GM13976 (cell line): ENCODE measurements around the gene AKAP12.

Source experiments
- DNase-seq: peaks from one replicate; pipeline ENCODE4 v3.0.0; 2012; ENCODE audit warnings: low spot score
- in situ Hi-C: fragments of 300-500 bp; cut with MboI; formaldehyde crosslinking; loops from one replicate; pipeline ENCODE4 v1.12.0; 2022; ENCODE audit warnings: low sequenced_read_pairs, mixed read lengths, inconsistent platforms; ENCODE audit not compliant: unreplicated experiment
- TF ChIP-seq, protein P1 (sequence below): IDR thresholded peaks from 2 replicates; pipeline ENCODE4 v1.5.1; 2012; ENCODE audit warnings: borderline replicate concordance, mild to moderate bottlenecking; ENCODE audit not compliant: insufficient read depth; ENCODE audit errors: extremely low read depth, missing control alignments, control extremely low read depth

Gene AKAP12

DNA sequence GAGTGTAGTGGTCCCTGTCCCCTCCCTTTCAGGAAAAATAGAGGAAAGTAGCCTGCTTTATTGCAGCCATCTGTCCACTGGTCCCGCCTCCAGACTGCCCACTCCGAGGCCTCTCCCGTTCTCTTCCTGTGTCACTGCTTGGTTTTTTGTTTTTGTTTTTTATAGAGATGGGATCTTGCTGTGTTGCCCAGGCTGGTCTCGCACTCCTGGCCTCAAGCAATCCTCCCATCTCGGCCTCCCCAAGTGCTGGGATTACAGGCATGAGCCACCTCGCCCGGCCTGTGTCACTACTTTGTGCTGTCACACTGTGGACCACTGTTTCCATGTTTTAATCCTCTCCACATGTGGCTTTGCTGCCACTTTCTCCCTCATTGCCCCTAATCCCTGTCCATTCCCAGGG is 80.4 kb downstream of the AKAP12 start:
- DNase-seq: no peak
- in situ Hi-C loops: no loop called here
- TF ChIP-seq, protein P1, sequence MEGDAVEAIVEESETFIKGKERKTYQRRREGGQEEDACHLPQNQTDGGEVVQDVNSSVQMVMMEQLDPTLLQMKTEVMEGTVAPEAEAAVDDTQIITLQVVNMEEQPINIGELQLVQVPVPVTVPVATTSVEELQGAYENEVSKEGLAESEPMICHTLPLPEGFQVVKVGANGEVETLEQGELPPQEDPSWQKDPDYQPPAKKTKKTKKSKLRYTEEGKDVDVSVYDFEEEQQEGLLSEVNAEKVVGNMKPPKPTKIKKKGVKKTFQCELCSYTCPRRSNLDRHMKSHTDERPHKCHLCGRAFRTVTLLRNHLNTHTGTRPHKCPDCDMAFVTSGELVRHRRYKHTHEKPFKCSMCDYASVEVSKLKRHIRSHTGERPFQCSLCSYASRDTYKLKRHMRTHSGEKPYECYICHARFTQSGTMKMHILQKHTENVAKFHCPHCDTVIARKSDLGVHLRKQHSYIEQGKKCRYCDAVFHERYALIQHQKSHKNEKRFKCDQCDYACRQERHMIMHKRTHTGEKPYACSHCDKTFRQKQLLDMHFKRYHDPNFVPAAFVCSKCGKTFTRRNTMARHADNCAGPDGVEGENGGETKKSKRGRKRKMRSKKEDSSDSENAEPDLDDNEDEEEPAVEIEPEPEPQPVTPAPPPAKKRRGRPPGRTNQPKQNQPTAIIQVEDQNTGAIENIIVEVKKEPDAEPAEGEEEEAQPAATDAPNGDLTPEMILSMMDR: no peak

DNA sequence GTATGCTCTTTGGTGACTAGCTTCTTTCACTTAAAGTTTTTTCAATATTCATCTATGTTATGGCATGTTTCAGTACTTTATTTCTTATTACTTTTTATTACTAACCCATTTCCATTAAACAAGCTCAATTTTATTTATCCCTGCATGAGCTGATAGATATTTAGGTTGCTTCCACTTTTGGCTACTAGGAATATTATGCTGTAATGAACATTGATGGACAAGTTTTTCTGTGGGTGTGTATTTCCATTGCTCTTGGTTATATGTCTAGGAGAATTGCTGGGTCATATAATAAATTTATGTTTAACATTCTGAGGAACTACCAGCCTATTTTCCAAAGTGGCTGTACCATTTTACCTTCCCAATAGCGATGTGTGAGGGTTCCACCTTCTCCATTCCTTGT is 81.7 kb downstream of the AKAP12 start:
- TF ChIP-seq, protein P1: no peak
- DNase-seq: no peak
- in situ Hi-C loops: no loop called here

DNA sequence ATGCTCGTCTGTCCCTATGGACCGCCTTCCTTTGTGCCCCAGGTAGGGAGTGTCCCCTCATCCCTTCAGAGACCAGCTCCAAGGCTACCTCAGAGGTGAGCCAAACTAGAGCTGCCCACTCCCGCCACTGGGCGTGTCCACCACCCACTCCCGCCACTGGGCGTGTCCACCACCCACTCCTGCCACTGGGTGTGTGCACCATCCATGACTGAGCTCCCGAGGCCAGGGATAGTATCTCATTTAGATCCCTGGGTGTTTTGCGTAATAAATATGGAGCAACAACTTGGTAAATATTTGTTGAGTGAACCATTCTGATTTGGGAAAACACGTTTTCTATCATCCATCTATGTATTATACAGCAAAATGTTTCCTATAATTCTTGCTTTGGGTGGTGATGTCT is 82.8 kb downstream of the AKAP12 start:
- in situ Hi-C loops: no loop called here
- TF ChIP-seq, protein P1: no peak
- DNase-seq: no peak

DNA sequence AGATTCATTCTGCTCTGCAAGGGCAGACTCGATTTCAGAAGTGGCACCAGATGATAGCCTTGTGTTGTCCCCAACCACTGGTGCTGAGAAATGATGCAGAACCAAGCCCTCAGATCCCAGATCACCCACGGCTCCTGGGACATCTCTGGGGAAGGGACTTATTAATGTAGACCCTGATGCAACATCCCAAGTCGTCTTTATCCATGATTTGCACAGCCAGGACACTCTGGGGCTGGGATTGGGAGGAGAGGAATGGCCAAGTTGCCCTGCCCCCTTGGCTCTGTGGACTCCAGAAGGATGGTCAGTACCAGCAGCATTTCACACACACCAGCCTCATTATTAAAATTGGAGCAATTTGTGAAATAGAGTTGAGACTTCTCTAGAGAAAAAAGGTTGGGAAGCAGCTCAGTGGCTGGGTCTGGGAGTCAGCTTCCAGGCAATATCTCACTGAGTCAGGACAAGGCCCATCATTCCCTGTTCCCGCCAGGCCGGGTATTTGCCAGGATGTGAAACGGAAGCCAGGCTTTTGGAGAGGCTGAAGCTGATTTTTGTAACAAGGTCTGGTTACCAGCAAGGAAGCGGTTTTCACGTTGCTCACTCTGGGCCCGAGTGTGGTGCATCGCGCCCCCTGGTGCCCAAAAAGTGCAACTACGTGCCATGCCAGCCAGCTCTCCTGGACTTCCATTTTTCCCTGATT is 84.2 kb downstream of the AKAP12 start:
- in situ Hi-C loops: no loop called here
- TF ChIP-seq, protein P1: peak; percentile 95
- DNase-seq: peak; percentile 83

DNA sequence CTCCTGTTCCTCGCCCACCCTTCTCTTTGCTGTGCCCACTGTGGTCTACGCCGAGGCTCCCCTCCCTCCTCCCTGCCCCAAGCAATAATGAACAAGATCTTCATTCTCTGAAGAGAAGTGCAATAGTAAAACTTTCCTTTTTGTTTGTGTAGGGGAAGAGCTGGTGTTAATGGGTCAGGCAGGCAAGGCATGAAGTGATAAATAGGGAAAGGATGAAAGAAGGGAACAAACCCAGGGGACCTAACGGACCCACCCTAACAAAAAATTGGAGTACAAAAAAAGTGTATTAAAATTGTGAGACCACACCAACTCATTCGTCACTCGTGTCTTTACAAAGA is 84.7 kb downstream of the AKAP12 start:
- no peak for DNase-seq
- in situ Hi-C loops: no loop called here
- TF ChIP-seq, protein P1: no peak

DNA sequence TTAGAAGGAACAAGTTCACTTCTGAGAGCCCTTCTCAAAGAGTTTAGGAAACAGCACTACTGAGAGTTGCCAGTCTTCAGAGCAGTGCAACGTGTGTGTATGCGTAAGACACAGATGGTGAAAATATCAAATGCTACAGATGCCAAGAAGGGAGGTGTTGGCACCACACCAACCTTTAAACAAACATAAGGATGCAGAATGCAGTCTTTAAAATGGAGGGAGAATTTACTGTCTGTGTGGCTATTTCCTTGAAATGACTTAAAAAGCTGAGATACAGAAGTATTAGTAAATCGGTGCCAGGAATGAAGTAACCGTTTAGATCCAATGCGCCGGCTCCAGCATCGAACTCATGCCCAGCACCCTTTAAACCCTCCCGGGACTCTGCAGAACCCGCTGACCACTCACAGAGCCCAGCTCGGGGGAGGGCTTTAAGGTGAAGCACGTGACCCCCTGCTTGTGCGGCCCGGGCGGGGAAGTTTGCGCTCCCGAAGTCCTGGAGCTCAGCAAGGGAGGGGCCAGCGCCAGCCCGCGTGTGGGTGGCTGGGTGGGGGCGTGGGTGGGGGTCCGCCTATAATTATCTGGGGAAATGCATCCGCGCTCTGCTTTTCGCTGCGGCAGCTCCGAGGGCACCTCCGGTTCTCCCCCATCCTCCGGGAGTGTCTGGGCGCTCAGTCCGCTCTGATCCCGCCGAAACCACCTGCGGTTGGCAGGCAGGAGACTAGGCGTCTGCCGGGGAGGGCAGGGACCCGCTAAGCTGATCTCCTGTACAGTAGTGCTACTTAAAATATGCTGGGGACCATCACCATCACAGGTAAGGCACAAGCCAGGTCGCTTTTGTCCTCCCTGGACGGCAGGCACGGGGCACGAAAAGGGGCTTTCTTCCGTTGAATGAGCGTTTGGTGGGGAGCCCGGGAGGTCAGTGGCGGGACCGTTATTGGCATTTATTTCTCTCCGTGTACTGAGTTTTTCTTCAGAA is 85.6 kb downstream of the AKAP12 start:
- in situ Hi-C loops: no loop called here
- no peak for DNase-seq
- TF ChIP-seq, protein P1: no peak
